K562 (cell line): Measurements from ENCODE around the gene SLC22A23. TPM values are rescaled to one million over a fixed set of nuclear protein-coding genes. Genes with fewer than 3 reads are reported as not detected.
A peak's percentile ranks its signal among the peaks of the same experiment; 100 is the strongest.

Source experiments
- ATAC-seq: fragments of 200-7000 bp; cut with Tn5 transposase; 3 replicates; pipeline ENCODE4 v1.9.1; 2020; ENCODE audit warnings: moderate library complexity
- BruUV-seq: library from RNA; stranded (reverse); fragments of 400-500 nt; replicated peaks from 2 replicates; lab custom pipeline; 2021; lab: Mats Ljungman, UMichigan
- CTCF ChIA-PET: fragments of 300-600 bp; formaldehyde crosslinking; extraction: SDS; loops from one replicate; lab custom pipeline; 2021; ENCODE audit warnings: low intra/inter-chr PET ratio; lab: Yijun Ruan, JAX
- POLR2A ChIA-PET: fragments of 300-600, 350-650 bp; sonication (Branson Sonifier 250); formaldehyde crosslinking; extraction: SDS; loops from one replicate; lab custom pipeline; 2021; ENCODE audit warnings: antibody characterized with exemption, inconsistent platforms; lab: Yijun Ruan, JAX
- DNase-seq, 4 experiments: peaks; one replicate each; pipeline versions ENCODE4 v3.0.0 to v3.0.0-alpha.2; 2011 to 2018; ENCODE audit warnings: low spot score in 3 of 4, mixed read lengths in 3 of 4; ENCODE audit errors: extremely low read depth in 1 of 4
- FAIRE-seq: peaks from 2 replicates; lab custom pipeline; 2011; peaks lifted over from hg19 to GRCh38; lab: Jason Lieb, UNC
- H2AFZ ChIP-seq: 2 replicates; pipeline ENCODE4 v1.6.0; 2011; ENCODE audit warnings: low read depth, low read length, control low read depth, inconsistent platforms
- H3K27ac ChIP-seq: fragments of 200-600 bp; 3 replicates; pipeline ENCODE4 v1.8.0; 2011; ENCODE audit warnings: low read depth, mild to moderate bottlenecking, control low read depth, inconsistent platforms, low read length, moderate library complexity, mixed read lengths; ENCODE audit errors: extremely low read depth
- H3K27me3 ChIP-seq, 2 experiments: fragments of 300-600 bp in 1 of 2; 2 replicates in 1 of 2; 3 replicates in 1 of 2; pipeline versions ENCODE4 v1.6.0 to v1.8.0; 2011; ENCODE audit warnings: inconsistent platforms in 2 of 2, low read length in 2 of 2, mild to moderate bottlenecking in 1 of 2, mixed read lengths in 1 of 2, moderate library complexity in 1 of 2; ENCODE audit not compliant: control insufficient read depth in 2 of 2, insufficient read depth in 2 of 2
- H3K36me3 ChIP-seq: fragments of 300-600 bp; 3 replicates; pipeline ENCODE4 v1.8.0; 2011; ENCODE audit warnings: mild to moderate bottlenecking, low read length, inconsistent platforms; ENCODE audit not compliant: control insufficient read depth, insufficient read depth
- H3K4me1 ChIP-seq, 2 experiments: fragments of 200-600 bp in 1 of 2; replicated peaks in 1 of 2; 2 replicates in 1 of 2; 3 replicates in 1 of 2; pipeline versions ENCODE4 v1.5.1 to v1.8.0; 2011; ENCODE audit warnings: inconsistent platforms in 2 of 2, low read length in 2 of 2, mild to moderate bottlenecking in 1 of 2, mixed read lengths in 1 of 2, moderate library complexity in 1 of 2; ENCODE audit not compliant: control insufficient read depth in 2 of 2, insufficient read depth in 2 of 2
- H3K4me2 ChIP-seq: 2 replicates; pipeline ENCODE4 v1.6.1; 2011; ENCODE audit warnings: low read length, control low read depth, inconsistent platforms, mixed read lengths; ENCODE audit not compliant: insufficient read depth
- H3K4me3 ChIP-seq: fragments of 200-600 bp; sonication (generic), shearing (Covaris generic); 2 replicates; pipeline ENCODE4 v1.5.1; 2016; ENCODE audit warnings: control low read depth, inconsistent platforms
- H3K79me2 ChIP-seq: fragments of 200-600 bp; 3 replicates; pipeline ENCODE4 v1.8.0; 2011; ENCODE audit warnings: low read length, inconsistent platforms; ENCODE audit not compliant: control insufficient read depth, insufficient read depth
- H3K9ac ChIP-seq, 2 experiments: 2 replicates each; pipeline versions ENCODE4 v1.6.0 to v1.6.1; 2011; ENCODE audit warnings: low read depth in 2 of 2, low read length in 2 of 2, control low read depth in 1 of 2, inconsistent platforms in 1 of 2, mild to moderate bottlenecking in 1 of 2, mixed read lengths in 1 of 2; ENCODE audit not compliant: insufficient read depth in 1 of 2
- H3K9me1 ChIP-seq: one replicate; pipeline ENCODE4 v1.6.0; 2011; ENCODE audit warnings: inconsistent platforms, mild to moderate bottlenecking, low read length, moderate library complexity; ENCODE audit not compliant: control insufficient read depth, insufficient read depth
- H3K9me3 ChIP-seq: replicated peaks from 2 replicates; pipeline ENCODE4 v1.5.1; 2011; ENCODE audit warnings: low read depth, low read length, inconsistent platforms; ENCODE audit not compliant: control insufficient read depth, insufficient read depth
- H4K20me1 ChIP-seq: replicated peaks from 2 replicates; pipeline ENCODE4 v1.6.1; 2011; ENCODE audit warnings: low read length, inconsistent platforms, mixed read lengths; ENCODE audit not compliant: control insufficient read depth, insufficient read depth
- SMAD3 ChIP-seq: fragments of 450-650 bp; formaldehyde crosslinking; conservative IDR thresholded peaks from 2 replicates; pipeline ENCODE4 v1.4.0; 2020; ENCODE audit warnings: mild to moderate bottlenecking
- TAF7 ChIP-seq: fragments of 450-650 bp; IDR thresholded peaks from 2 replicates; pipeline ENCODE4 v1.6.1; 2016; ENCODE audit warnings: missing genetic modification characterization, missing compliant biosample characterization
- WGBS: fragments of 100-300 bp; shearing (Covaris generic); methylation state at CpG from one replicate; pipeline ENCODE4 v1.1.6; 2016; ENCODE audit warnings: low coverage, mixed read lengths; ENCODE audit not compliant: insufficient coverage; ENCODE audit errors: missing lambda C conversion rate; 5-methylcytosine and 5-hydroxymethylcytosine counted together
- in situ Hi-C: fragments of 300-500 bp; cut with MboI; formaldehyde crosslinking; loops from 4 replicates; pipeline ENCODE4 v1.15.0; 2018; ENCODE audit warnings: inconsistent platforms, mixed read lengths
- intact Hi-C: fragments of 100-400 bp; cut with micrococcal nuclease; formaldehyde crosslinking; loops from 2 replicates; pipeline ENCODE4 v1.14.2; 2022
- polyA plus RNA-seq, 8 experiments: library from polyadenylated mRNA; depleted of rRNA in 4 of 8; stranded (reverse) in 5 of 8; unstranded in 3 of 8; fragments of >200 nt; fragmentation: Nextera tagmentation in 2 of 8; fragmentation: Illumina TruSeq in 1 of 8; extraction: Ambion mirVana in 2 of 8; extraction: Trizol in 1 of 8; gene quantifications; 2 replicates each; pipeline versions ENCODE4 v1.2.1 to v1.2.3, GENCODE V29; 2011 to 2014; ENCODE audit warnings: inconsistent platforms in 1 of 8, missing spikeins in 1 of 8
- total RNA-seq, 7 experiments: library from RNA; depleted of rRNA in 6 of 7; stranded (reverse); fragments of >200 nt in 6 of 7; fragmentation: Illumina TruSeq in 2 of 7; extraction: Trizol in 2 of 7; gene quantifications; 2 replicates each; pipeline versions ENCODE4 v1.2.1 to v1.2.3, GENCODE V29; 2011 to 2021; ENCODE audit warnings: low replicate concordance in 1 of 7
- TF ChIP-seq, protein P1 (sequence below): fragments of 450-650 bp; formaldehyde crosslinking; IDR thresholded peaks from 2 replicates; pipeline ENCODE4 v1.4.0; 2020; ENCODE audit warnings: mild to moderate bottlenecking, mixed read lengths
- TF ChIP-seq, protein P2 (sequence below): conservative IDR thresholded peaks from 2 replicates; pipeline ENCODE4 v1.6.1; 2011; ENCODE audit warnings: low read depth, mild to moderate bottlenecking, low read length; ENCODE audit not compliant: control insufficient read depth
- TF ChIP-seq, protein P3 (sequence below): fragments of 450-650 bp; IDR thresholded peaks from 2 replicates; pipeline ENCODE4 v1.6.1; 2016; ENCODE audit warnings: missing biosample characterization, missing genetic modification characterization
- TF ChIP-seq, protein P4 (sequence below): sonication (generic); formaldehyde crosslinking; IDR thresholded peaks from 2 replicates; pipeline ENCODE4 v1.8.0; 2022; ENCODE audit warnings: missing genetic modification reagents, mild to moderate bottlenecking, borderline replicate concordance

Gene SLC22A23
- total and polyA plus RNA-seq, 9 of the 15 experiments (the other 6 are each of a cell fraction or from before 2014, with no cell fraction given) = 0.30 to 8.7 (median 2.5) TPM

DNA sequence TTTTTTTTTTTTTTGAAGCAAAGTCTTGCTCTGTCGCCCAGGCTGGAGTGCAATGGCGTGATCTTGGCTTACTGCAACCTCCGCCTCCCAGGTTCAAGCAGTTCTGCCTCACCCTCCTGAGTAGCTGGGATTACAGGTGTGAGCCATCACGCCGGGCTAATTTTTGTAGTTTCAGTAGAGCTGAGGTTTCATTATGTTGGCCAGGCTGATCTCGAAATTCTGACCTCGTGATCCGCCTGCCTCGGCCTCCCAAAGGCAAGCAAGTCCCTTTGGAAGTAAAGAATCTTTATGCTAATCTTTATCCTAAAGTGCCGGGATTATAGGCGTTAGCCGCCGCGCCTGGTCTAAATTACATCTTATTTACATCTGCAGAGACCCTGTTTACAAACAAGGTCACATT, 196.6 kb downstream of the SLC22A23 start:
- POLR2A ChIA-PET = interaction anchor here (0.6 to 2.2 kb wide), 5 partner anchors 103 to 370 kb away, joined by 3 to 9 read pairs (median 3); partner anchors contain the start of gene TUBB2A
- FAIRE-seq = no peak
- CTCF ChIA-PET = no interaction called here
- H3K9ac ChIP-seq = peak overlapping the region; percentile 67 to 90; a peak in 3 of 4 replicates
- H3K79me2 ChIP-seq = peaks cover 66% of the 10 kb centered on the region
- WGBS = 29% methylated on average over 12 of the region's 14 CpGs
- peak overlapping the region; percentile 54 for H3K27ac ChIP-seq
- peaks cover 35% of the 10 kb centered on the region for H4K20me1 ChIP-seq
- no peaks in the 10 kb centered on the region for H3K27me3 ChIP-seq
- no TSS peak for BruUV-seq
- H3K4me2 ChIP-seq = peak overlapping the region; percentile 93
- intact Hi-C loops (no loop called here), in situ Hi-C loops (no loop called here)
- H3K9me3 ChIP-seq = no peaks in the 10 kb centered on the region
- DNase-seq = no peak
- H2AFZ ChIP-seq = no peak overlapping the region
- peak overlapping the region; percentile 30; the same call in 1 of the 2 replicates for H3K4me3 ChIP-seq
- H3K36me3 ChIP-seq = peaks cover 49% of the 10 kb centered on the region
- peaks cover 35 to 36% of the 10 kb centered on the region in 2 experiments for H3K4me1 ChIP-seq
- no peak for ATAC-seq
- H3K9me1 ChIP-seq = peaks cover 15% of the 10 kb centered on the region
- TF ChIP-seq, protein P1, sequence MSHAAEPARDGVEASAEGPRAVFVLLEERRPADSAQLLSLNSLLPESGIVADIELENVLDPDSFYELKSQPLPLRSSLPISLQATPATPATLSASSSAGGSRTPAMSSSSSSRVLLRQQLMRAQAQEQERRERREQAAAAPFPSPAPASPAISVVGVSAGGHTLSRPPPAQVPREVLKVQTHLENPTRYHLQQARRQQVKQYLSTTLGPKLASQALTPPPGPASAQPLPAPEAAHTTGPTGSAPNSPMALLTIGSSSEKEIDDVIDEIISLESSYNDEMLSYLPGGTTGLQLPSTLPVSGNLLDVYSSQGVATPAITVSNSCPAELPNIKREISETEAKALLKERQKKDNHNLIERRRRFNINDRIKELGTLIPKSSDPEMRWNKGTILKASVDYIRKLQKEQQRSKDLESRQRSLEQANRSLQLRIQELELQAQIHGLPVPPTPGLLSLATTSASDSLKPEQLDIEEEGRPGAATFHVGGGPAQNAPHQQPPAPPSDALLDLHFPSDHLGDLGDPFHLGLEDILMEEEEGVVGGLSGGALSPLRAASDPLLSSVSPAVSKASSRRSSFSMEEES = peak; percentile 48; the same call in 1 of the 2 replicates
- TF ChIP-seq, protein P2, sequence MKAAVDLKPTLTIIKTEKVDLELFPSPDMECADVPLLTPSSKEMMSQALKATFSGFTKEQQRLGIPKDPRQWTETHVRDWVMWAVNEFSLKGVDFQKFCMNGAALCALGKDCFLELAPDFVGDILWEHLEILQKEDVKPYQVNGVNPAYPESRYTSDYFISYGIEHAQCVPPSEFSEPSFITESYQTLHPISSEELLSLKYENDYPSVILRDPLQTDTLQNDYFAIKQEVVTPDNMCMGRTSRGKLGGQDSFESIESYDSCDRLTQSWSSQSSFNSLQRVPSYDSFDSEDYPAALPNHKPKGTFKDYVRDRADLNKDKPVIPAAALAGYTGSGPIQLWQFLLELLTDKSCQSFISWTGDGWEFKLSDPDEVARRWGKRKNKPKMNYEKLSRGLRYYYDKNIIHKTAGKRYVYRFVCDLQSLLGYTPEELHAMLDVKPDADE = no peak
- no peak for TF ChIP-seq SMAD3 (CRISPR knock-in tag)
- TF ChIP-seq TAF7 = no peak
- TF ChIP-seq, protein P3, sequence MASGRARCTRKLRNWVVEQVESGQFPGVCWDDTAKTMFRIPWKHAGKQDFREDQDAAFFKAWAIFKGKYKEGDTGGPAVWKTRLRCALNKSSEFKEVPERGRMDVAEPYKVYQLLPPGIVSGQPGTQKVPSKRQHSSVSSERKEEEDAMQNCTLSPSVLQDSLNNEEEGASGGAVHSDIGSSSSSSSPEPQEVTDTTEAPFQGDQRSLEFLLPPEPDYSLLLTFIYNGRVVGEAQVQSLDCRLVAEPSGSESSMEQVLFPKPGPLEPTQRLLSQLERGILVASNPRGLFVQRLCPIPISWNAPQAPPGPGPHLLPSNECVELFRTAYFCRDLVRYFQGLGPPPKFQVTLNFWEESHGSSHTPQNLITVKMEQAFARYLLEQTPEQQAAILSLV (tag) = no peak
- TF ChIP-seq, protein P4, sequence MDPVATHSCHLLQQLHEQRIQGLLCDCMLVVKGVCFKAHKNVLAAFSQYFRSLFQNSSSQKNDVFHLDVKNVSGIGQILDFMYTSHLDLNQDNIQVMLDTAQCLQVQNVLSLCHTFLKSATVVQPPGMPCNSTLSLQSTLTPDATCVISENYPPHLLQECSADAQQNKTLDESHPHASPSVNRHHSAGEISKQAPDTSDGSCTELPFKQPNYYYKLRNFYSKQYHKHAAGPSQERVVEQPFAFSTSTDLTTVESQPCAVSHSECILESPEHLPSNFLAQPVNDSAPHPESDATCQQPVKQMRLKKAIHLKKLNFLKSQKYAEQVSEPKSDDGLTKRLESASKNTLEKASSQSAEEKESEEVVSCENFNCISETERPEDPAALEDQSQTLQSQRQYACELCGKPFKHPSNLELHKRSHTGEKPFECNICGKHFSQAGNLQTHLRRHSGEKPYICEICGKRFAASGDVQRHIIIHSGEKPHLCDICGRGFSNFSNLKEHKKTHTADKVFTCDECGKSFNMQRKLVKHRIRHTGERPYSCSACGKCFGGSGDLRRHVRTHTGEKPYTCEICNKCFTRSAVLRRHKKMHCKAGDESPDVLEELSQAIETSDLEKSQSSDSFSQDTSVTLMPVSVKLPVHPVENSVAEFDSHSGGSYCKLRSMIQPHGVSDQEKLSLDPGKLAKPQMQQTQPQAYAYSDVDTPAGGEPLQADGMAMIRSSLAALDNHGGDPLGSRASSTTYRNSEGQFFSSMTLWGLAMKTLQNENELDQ (CRISPR knock-in tag) = no peak
